KBM-7 (cell line): ENCODE data around the gene LEAP2.
"Not testable (repeated sequence)": the region's sequence is repeated elsewhere in the genome, so short reads cannot be mapped to it uniquely, and the experiment has no call there.

Experiments used
- DNase-seq: peaks from one replicate; pipeline ENCODE4 v3.0.0-alpha.2; 2015
- in situ Hi-C: fragments of 300-500 bp; cut with MboI; formaldehyde crosslinking; loops from 2 replicates; pipeline ENCODE4 v1.14.3; 2020; ENCODE audit warnings: low sequenced_read_pairs, low pct_unique_long_range_greater_than_20kb, mixed read lengths

Gene LEAP2

GRCh38 chr5:132839426-132840301 is 33.8 kb upstream of the LEAP2 start:
- in situ Hi-C loops = no loop called here
- DNase-seq = no peak

DNA sequence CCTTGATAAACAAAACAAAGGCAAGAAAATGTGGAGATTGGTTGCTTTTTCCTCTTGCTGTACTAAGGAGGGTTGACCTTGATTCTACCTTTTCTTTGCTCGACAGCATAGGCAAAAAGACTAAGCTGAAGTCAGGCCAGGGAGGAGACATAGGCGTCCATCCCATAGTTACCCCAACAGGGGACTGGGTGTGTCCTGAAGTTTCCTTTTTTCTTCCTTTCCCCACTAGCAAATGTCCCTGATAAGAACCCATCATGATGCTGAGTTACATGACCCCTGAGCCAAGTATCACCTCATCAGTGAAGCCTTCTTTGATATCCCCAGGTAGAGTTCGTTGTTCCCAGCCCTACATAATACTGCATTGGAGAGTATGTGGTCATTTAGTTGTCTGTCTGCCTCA is 33.2 kb upstream of the LEAP2 start:
- DNase-seq = no peak
- in situ Hi-C loops = no loop called here

GRCh38 chr5:132840896-132841295 is 32.6 kb upstream of the LEAP2 start:
- DNase-seq = no peak
- in situ Hi-C loops = no loop called here

DNA sequence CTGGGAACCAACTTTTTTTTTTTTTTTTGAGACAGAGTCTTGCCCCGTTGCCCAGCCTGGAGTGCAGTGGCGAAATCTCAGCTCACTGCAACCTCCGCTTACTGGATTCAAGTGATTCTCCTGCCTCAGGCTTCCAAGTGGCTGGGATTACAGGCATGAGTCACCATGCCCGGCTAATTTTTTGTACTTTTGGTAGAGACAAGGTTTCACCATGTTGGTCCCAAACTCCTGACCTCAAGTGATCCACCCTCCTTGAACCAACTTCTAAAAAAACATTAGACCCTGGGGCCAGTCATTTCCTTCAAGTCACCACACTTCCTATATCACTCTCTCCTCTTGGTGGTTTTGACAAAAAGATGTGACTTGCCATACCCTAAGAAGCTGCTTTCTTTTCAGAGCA is 32.2 kb upstream of the LEAP2 start:
- in situ Hi-C loops = no loop called here
- DNase-seq = peak; percentile 43

DNA sequence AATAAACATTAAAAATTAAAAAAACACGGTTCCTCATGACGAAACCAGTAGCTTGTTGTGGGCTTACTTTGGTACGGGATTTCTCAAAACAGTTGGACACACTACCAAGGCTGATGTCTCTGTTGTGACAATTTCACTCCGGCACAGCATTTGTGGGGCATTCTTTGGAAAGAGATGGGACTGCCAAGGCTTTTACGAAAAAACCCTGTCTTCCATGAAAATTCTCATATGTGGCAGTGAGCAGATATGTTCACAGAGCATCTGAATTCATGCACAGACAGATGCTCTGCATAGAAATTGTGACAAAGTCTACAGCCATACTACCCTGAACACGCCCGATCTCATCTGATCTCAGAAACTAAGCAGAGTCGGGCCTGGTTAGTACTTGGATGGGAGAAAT is 25.2 kb upstream of the LEAP2 start:
- in situ Hi-C loops = no loop called here
- DNase-seq = no peak

- in situ Hi-C loops = no loop called here
Measured at GRCh38 chr5:132849347-132849746, 24.1 kb upstream of the LEAP2 start.

DNA sequence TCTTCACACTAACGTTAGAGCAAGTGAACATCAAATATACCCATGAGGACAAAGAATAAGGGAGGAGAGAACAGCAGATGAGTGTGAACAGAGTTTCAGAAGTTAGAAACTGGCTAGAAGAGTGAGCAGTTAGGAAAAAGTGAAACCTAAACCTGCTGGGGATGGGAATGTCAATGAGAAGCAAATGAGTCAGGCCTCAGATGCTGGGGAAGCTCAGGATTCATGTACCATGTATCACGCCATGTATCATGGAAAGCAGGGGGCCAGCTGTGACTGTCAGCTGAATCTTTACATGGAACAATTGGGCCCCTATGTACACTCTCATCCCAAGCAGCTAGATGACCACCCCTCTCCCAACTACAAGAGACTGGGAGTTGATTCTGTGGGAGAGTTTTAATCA is 23.4 kb upstream of the LEAP2 start:
- in situ Hi-C loops = no loop called here
- no peak for DNase-seq

More at GRCh38 chr5:132849347-132849746, 24.1 kb upstream of the LEAP2 start:
- no peak for DNase-seq

DNA sequence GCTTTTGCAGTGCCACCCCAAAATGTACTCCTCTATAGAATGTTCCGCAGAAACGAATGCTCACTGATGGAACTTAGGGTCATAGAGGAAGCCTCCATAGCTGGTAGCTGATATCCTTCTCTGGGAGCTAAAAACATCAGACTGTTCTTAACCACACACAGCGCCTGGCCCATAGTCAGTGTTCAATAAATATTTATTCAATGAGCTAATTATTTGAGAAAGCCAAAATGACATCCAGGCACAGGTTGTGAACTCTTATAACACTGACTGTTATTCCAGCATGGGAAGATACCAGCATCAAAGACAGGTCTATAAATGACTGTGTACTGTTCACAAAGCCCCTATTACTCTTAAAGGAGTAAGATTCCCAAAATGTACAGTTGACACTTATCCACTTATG is 20.1 kb upstream of the LEAP2 start:
- no peak for DNase-seq
- in situ Hi-C loops = no loop called here

DNA sequence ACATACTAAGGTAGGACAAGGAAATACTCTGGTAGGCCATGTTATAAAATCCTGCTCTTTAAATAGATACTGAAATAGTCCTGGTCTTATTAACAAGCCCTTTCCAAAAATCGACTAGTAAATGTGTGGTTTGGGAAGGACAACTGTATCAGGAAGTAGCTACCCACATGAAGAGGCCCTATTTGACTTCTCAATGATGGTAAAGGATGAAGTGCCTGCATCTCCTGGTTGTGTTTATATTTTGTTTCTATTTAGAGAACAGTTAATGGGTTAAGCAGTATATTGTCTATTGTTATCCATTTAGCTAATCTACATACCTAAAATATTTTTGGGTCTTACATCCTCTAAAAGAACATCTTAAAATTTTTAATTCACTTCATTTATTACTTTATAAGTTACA is 19.7 kb upstream of the LEAP2 start:
- DNase-seq = no peak
- in situ Hi-C loops = no loop called here

GRCh38 chr5:132854301-132854700 is 19.2 kb upstream of the LEAP2 start:
- in situ Hi-C loops = no loop called here
- DNase-seq = no peak

DNA sequence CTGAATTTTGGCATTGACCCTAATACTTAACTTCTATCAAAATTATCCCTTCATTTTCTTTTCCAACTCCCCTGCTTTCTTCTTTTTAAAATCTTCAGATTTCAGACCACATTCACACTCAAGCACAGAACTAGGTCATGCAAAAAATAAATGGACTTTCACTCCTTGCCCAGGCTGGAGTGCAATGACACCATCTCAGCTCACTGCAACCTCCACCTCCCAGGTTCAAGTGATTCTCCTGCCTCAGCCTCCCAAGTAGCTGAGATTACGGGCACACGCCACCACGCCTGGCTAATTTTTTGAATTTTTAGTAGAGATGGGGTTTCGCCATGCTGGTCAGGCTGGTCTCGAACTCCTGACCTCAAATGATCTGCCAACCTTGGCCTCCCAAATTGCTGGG is 18.5 kb upstream of the LEAP2 start:
- DNase-seq, in situ Hi-C loops: not testable (repeated sequence)

DNA sequence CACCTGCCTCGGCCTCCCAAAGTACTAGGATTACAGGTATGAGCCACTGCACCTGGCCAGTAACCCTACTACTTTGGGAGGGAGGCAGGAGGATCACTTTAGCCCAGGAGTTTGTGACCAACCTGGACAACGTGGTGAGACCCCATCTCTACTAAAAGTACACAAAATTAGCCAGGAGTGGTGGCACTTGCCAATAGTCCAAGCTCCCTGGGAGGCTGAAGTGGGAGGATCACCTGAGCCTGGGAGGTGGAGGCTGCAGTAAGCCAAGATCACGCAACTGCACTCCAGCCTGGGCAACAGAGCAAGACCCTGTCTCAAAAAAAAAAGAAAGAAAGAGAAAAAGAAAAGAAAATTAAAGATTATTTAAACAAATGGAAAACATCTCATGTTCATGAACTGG is 17.5 kb upstream of the LEAP2 start:
- DNase-seq = no peak
- in situ Hi-C loops = no loop called here

- DNase-seq = no peak
- in situ Hi-C loops = no loop called here
Measured at GRCh38 chr5:132859889-132860437, 13.5 kb upstream of the LEAP2 start.

- in situ Hi-C loops = no loop called here
- DNase-seq = no peak
Measured at GRCh38 chr5:132860742-132861141, 12.7 kb upstream of the LEAP2 start.

GRCh38 chr5:132865668-132866341 is 7.7 kb upstream of the LEAP2 start:
- no peak for DNase-seq
- in situ Hi-C loops = no loop called here

DNA sequence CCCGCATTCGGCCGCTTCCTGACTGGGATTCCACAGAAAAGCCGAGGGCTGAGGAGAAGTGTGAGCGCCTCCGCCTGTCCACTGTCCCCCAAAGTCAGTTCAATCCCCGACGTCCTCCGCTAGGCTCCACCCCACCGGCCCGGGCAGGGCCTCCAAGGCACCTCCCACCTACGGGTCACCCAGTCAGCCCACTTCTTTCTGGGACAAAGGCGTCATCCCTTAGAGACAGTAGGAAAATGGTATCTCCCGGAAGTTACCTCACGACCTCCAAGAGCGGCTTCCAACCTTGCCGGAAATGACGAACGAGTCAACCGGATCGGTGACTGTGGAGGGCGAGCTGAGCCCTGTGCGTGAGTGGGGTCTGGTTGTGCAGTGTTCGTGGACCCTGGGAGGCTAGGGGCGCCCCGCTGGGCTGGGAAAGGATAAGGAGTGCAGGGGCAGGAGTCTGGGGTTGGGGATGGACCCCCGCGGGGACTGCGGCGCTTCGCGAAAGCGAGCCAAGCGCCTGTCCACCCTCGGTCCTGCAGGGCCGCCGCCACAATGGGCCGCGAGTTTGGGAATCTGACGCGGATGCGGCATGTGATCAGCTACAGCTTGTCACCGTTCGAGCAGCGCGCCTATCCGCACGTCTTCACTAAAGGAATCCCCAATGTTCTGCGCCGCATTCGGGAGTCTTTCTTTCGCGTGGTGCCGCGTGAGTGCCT is 7.0 kb upstream of the LEAP2 start, which contains the start of the genes GDF9 and UQCRQ:
GDF9 (minus strand) TSS at position 128 of the 704 bp plus-strand sequence. CDS start 1,936 bp downstream, outside the sequence.
UQCRQ (plus strand) TSS at position 301 of the 704 bp plus-strand sequence; CDS start at position 541, 240 bp downstream.
- DNase-seq = peak; percentile 99
- in situ Hi-C loops = no loop called here

DNA sequence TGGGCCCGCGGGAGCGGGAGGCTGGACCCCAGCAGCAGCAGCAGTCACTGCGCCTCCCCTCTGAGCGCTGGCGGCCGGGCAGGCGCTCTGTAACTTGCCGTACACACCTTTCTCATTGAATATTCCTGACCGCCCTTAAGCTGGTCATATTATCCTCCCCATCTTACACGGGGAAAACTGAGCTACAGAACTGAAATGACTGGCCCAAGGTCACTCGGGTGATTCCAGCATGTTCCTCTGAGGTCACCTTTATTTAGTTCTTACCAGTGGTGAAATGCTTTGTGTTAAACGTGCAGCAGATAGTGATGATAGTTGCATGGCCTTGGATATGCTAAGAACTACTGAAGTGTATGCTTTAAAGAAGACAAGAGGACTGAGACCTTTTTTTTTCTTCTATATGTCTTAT is 6.4 kb upstream of the LEAP2 start:
- in situ Hi-C loops = no loop called here
- no peak for DNase-seq

GRCh38 chr5:132868754-132869153 is 4.7 kb upstream of the LEAP2 start:
- DNase-seq = no peak
- in situ Hi-C loops = no loop called here

DNA sequence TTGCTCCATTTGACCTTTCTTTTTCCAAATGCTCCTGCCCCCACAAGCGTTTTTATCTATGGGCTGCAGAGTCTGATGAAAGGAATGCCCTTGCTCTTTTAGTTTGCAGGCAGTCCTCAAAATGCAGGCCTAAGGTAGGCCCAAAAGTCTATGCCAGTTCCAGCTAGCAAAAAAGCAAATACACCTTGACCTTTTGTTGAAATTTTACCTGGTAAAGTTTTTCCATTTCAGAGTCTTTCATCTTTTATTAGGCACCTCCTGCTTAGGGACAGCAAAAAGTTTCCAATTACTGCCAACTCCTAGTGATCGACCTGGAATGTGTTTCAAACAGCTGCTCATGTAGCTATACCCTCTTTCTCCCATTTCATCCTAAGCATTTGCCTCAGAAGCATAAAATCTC is 2.7 kb upstream of the LEAP2 start:
- no peak for DNase-seq
- in situ Hi-C loops = no loop called here
